Hematopoietic multipotent progenitor cell treated with erythropoietin and hydrocortisone succinate and interleukin-3 and kit ligand, for 15 days (in vitro differentiated cells): ENCODE measurements around the gene TUBGCP6.

Experiments
- DNase-seq: peaks from one replicate; pipeline ENCODE4 v3.0.0-alpha.2; 2015; ENCODE audit warnings: low spot score

The TUBGCP6 gene

DNA sequence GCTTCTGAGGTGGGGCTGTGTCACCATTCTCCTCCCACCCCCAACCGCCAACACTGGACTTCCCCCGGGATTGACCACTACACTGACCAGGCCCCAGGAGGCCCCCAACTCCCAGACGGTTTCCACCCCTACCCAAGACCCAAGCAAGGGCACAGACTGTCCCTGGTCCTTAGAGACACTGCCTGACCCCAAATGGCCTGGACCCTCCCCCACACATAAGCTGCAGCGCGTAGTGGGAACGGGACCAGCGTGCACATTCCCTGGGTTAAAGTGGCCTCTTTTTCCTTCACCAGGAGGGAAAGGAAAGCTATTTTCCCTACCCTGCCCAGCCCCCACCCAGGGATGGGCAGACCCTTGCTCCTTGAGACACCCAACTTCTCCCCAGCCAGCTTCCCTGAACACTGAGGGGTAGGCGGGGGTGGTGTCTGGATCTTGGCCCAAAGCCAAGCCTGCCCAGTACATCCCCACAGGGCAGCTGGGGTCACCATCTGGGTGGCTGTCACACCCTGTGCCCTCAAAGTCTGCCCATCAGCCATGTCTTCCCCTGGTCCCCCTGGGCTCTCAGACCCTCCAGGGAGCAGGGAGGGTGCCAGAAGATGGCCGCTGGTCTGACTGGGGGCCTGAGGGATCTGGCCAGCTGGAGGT is 18.3 kb upstream of the TUBGCP6 start:
- no peak for DNase-seq

GRCh38 chr22:50262460-50262911 is 17.7 kb upstream of the TUBGCP6 start:
- no peak for DNase-seq

DNA sequence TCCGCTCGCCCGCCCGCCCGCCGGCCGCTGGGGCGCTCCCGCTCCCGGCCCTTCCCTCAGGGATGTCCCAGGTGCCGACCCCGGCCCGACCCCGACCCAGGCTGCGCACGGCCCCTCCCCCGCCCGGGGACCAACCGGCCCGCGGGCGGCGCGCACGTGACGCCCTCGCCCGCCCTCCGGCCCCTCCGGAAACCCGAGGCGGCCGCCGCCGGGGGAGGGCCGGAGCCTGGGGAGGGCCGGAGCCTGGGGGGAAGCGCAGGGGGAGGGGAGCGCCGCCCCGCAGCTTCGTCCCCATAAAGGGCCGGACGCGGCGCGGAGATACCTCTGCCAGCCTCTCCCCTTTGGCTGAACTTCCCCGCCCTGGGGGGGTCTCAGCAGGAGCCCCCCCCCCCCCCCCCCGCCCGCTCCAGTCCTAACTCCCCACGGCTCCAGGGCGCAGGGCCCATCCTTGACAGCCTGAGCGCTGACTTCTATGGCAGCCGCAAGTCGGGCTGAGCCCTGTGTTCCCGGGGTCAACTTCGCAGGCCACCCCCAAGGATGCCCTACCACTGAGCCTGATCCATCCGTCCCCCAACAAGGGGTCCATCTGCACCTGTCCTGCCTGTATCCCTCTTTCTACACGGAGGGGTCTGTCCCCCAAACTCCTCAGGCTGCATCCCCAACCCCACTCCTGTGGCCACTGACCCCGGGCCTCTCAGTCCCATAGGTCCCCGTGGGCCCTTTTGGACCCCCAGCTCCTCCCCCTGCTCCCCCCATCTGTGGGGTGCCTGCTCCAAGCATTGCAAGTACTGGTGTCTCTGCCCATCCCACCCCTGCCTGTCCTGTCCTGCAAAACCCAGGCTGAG is 17.0 kb upstream of the TUBGCP6 start, which contains the start of gene MAPK12:
Gene MAPK12, minus strand, starts transcription at position 69 of the 845 bp plus-strand sequence. CDS start 174 bp downstream, outside the sequence.
- no peak for DNase-seq

DNA sequence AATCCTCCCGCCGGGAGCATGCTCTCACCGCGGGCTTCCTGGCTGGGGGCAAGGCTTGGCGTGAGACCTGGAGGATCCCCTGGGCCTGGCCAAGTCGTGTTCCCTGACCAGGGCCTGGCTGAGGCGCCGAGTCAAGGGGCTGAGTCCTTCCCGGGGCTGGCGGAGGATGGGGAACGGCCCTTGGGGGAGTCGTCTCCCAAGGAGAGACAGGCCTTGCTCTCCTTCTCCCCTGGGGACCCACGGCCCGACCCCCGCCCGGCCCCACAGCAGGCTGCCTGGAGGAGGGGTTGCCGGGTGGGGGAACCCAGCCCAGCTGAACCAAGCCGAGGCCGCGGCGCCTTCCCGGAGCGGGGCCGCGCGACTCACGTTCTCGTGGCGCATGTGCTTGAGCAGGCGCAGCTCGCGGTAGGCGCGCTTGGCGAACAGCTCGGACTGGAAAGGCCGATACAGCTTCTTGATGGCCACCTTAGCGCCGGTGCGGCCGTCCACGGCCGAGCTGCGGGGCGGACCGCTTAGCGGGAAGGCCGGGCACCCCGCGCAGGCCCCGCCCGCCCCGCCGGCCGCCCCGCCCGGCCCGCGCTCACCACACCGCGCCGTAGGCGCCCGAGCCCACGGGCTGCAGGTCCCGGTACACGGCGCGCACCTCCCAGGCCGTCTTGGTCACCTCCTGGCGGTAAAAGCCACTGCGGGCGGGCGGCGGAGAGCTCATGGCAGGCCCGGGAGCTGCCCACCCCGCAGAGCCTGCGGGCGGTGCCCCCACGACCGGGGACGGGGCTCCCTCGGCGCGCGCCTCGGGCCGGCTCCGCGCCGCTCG is 16.2 kb upstream of the TUBGCP6 start:
- no peak for DNase-seq

DNA sequence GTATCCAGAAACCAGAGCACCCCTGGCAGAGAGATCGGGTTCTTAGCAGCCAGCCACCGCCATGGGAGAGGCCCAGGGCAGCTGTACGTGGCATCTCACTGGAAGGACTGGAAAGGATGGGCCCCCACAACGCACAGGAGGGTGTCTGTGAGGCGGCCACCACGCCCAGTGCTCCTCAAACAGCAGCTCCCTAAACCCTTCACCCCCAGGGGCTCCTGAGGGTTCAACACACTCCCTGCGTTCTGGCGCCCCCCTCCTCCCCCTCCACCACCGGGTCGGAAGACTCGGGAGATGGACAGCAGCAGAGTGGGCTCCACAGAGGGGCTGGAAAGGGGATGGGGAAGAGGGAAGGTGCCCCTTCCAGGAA is 15.6 kb upstream of the TUBGCP6 start:
- DNase-seq: no peak

DNA sequence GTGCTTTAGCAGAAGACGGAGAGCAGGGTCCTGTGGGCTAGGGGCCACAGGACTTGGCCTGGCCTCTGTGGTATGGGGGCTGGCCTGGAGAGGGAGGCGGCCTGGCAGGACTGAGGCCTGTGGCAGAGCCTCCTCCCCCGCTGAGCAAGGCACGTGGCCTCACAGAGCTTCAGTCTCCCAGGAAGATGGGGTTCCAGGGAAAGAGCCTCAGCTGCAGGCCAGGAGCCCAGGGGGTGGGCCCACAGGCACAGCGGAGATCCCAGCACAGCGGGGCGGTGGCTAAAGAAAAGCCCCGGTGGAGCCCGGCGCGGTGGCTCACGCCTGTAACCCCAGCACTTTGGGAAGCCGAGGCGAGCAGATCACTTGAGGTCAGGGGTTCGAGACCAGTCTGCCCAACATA is 14.5 kb upstream of the TUBGCP6 start:
- DNase-seq: no peak

GRCh38 chr22:50258361-50259292 is 13.8 kb upstream of the TUBGCP6 start:
- no peak for DNase-seq

DNA sequence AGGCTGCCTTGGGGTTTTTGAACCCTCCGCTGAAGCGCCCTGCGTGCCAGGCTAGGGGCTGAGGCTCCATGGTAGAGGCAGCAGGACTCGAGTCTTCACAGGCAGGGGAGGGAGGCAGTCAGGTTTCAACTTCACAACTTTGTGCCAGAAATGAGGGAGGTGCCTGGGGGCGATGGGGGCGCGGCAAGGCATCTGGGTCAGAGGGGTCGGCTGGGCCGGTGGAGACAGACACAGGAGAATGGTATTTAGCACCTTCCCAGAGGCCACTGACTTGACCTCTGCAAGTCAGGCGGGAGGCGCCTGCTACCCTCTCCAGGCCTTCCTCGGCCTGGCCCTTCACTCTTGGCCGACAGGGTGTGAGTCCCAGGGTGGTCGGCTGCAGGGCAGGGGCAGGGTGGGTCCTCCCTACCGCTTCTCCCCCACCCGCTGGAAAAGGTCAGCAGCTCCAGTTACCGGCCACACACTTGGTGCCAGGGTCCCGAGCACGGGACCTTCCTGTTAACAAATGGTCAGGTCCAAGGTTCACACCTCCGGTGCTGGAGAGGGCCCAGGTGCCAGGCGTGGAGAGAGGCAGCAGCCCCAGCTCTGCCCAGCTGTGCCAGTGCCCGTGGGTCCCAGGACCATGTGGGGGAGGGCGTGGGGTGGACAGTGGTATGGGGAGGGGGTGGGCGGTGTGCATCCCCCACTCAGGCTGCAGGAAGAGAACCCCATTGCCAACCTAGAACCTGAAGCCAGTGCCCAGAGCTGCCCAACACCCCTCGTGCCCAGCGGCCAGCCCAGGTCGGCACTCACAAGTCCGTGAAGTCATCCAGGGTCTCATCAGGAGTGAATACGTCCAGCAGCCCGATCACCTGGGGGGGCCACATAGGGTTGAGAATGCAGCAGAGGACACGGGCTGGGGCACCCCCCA is 12.9 kb upstream of the TUBGCP6 start:
- DNase-seq: no peak

DNA sequence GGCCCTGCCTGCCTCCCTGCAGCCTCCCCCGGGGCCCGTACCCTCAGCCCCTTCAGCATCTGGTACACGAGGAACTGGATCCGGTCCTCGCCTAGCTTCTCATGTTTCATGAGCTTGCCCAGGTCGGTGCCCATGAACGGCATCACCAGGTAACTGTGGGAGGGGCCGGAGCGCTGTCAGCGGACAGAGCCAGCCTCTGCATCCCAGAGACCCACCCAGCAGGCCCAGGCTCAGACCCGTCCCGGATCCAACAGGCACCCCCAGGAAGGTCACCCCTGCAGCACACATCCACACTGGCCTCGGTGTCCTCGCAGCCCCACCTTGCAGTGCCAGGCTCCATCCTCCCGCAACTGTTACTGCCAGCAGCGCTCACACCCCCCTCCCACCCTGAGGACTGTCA is 12.2 kb upstream of the TUBGCP6 start:
- no peak for DNase-seq

- no peak for DNase-seq
Measured at GRCh38 chr22:50256258-50256862, 11.5 kb upstream of the TUBGCP6 start.

DNA sequence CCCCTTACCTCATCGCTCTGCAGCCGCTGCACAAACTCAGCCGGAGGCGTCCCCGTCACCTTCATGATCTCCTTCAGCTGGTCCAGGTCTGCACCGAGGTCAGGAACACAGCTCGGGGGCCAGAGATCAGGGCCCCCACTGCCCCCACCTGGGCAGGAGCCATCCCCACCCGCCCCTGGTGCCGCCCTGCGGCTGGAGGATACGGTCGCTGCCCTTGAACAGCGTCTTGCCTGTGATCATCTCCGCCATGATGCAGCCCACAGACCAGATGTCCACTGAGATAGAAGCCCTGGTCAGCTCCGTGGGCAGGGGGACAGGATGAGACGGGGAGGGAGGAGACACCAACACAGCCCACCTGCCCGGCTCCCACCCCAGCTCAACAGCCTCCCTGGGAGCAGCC is 10.8 kb upstream of the TUBGCP6 start:
- no peak for DNase-seq

DNA sequence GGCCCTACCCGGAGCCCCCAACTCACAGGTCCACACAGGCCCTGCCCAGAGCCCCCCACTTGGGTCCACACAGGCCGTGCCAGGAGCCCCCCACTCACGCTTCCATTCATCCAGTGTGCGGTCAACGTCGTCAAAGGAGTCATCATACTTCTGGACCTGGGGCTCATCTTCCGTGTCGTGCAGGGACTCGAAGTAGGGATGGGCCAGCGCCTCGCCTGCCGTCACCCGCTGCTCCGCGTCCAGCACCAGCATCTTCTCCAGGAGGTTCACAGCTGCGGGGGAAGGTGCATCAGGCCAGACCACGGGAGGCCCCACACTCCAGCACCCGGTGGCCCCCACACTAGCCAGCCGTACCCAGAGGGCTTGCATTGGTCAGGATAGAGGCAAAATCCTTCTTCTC is 10.3 kb upstream of the TUBGCP6 start:
- no peak for DNase-seq

GRCh38 chr22:50253941-50254340 is 9.1 kb upstream of the TUBGCP6 start:
- DNase-seq: no peak

- DNase-seq: no peak
Measured at GRCh38 chr22:50253046-50253915, 8.5 kb upstream of the TUBGCP6 start.

GRCh38 chr22:50252082-50253045 is 7.5 kb upstream of the TUBGCP6 start:
- DNase-seq: peak; percentile 36

DNA sequence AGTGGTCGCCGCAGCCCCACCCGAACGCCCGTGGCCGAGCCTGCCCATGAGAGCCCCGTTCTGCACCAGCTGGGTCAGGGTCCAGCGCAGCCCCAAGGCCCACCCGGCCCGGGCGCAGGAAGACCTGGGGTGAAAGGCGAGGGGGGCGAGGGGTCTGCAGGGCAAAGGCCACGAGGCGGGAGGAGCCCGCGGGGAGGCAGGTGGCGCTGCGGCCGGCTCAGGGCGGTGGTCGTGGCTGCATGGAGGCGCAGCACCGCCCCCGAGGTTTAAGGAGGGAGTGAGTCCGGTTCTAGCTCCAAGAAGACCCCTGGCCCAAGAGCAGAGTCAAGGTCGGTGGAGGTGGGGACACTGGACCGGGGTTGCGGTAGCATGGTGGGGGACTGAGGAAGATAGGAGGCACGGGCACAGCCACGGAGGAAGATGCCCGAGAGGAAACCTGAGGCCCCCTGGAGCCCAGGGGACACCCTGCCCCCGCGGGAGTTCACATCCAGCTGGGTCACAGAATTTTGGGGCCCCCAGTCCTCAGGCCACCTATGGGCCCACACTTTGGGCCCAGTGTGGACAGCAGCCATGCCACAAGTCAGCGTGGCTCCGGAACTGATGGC is 6.8 kb upstream of the TUBGCP6 start:
- no peak for DNase-seq
